ENCODE data around the gene USP2.
A peak's percentile ranks its signal among the peaks of the same experiment; 100 is the strongest.

The USP2 gene

GRCh38 chr11:119375337-119376196 is 5.9 kb downstream of the USP2 start:
- DNase-seq = no peak

GRCh38 chr11:119374632-119375336 is 6.7 kb downstream of the USP2 start:
- DNase-seq = no peak

GRCh38 chr11:119373921-119374631 is 7.4 kb downstream of the USP2 start:
- peak; percentile 38 for DNase-seq

GRCh38 chr11:119373059-119373920 is 8.2 kb downstream of the USP2 start:
- DNase-seq = no peak

- no peak for DNase-seq
Observed at GRCh38 chr11:119372260-119373058, 9.0 kb downstream of the USP2 start.

GRCh38 chr11:119371778-119372182 is 9.7 kb downstream of the USP2 start:
- DNase-seq = peak; percentile 34

GRCh38 chr11:119371067-119371601 is 10.4 kb downstream of the USP2 start:
- no peak for DNase-seq

GRCh38 chr11:119370486-119371046 is 10.9 kb downstream of the USP2 start:
- DNase-seq = peak; percentile 43

- no peak for DNase-seq
Observed at GRCh38 chr11:119369132-119369925, 12.2 kb downstream of the USP2 start.

- peak; percentile 87 for DNase-seq
Observed at GRCh38 chr11:119368121-119369034, 13.1 kb downstream of the USP2 start.

GRCh38 chr11:119367661-119368120 is 13.8 kb downstream of the USP2 start:
- DNase-seq = no peak

- no peak for DNase-seq
Observed at GRCh38 chr11:119366690-119367620, 14.5 kb downstream of the USP2 start.

- no peak for DNase-seq
Observed at GRCh38 chr11:119365071-119365591, 16.4 kb downstream of the USP2 start.

- DNase-seq = peak; percentile 67
Observed at GRCh38 chr11:119363851-119364590, 17.5 kb downstream of the USP2 start.

GRCh38 chr11:119363081-119363850 is 18.2 kb downstream of the USP2 start:
- no peak for DNase-seq

- DNase-seq = no peak
Observed at GRCh38 chr11:119362741-119363080, 18.8 kb downstream of the USP2 start.

Data from RPMI8226 (cell line).